GM19397 (cell line): ENCODE measurements around the gene CHST11.

Experiments used
- ATAC-seq: cut with Tn5 transposase; IDR thresholded peaks from one replicate; pipeline ENCODE4 v1.9.1; 2021; ENCODE audit warnings: mild to moderate bottlenecking, moderate library complexity; ENCODE audit not compliant: unreplicated experiment

The CHST11 gene

DNA sequence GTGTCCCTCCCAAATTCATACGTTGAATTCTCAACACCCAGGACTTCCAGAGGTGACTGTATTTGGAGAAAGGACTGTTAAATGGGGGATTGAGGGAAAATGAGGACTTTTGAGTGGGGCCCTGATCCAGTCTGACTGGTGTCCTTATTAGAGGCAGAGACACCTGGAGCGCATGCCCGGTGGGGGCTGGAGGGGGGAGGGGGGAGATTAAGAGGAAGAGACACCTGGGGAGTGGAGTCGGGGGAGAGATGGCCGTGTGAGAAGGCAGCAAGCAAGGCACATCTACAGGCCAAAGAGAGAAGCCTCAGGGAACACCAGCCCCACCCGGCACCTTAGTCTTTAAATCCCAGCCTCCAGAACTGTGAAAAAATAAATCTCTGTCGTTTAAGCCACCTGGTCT is 291.6 kb downstream of the CHST11 start:
- no peak for ATAC-seq

DNA sequence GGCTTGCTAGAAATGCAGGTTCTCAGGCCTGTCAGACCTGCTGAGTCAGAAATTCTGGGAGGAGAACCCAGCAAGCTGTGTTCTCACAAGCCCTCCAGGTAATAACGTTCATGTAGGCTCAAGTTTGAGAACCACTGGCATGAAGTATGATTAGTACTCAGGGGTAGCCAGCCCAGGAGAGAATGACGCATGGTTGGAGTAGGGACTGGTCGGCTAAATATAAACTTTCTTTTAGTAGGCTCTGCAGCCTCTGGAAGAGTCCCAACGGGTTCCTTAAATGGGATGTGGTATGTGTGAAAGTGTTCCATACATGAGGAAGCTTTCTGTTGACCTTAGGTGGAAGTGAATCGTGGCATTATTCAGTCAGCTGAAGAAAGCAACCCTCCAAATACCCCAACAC is 292.0 kb downstream of the CHST11 start:
- no peak for ATAC-seq

DNA sequence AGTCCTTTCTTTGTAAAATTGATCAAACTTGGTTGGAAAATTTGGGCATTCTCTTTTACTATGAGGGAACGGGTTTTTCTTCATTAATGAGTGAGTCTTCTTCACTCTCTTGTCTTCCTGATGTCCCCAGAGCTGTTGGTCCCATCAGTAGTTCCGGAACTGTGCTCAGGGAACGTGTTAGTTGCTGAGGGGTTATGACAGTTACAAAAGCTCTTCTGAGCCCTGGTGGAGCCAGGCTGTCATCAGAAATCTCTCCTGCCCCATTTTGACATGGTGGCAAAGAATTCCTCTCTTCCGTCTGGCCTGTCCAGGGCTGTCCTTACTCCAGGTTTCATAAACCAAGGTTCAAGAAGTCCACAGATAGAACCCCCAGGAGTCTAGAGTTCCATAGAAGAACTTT is 292.8 kb downstream of the CHST11 start:
- no peak for ATAC-seq

DNA sequence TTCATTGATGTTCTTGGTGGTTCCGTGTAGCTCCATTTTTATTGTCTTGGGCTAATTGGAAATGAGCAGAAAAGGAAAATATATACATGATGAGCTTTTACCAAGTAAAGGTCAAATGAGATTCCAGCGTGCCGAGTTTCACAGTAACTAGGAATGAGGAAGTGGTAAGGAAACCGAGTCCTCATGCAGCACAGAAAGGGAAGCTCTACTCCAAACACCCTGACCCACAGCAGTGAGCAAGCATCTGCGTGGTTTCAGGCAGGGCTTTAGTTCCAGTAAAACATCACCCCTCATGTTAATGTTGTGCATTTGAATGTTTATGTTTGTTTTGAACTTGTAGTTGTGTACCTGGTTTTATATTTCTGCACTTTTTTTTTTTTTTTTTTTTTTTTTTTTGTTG is 293.3 kb downstream of the CHST11 start:
- no peak for ATAC-seq

DNA sequence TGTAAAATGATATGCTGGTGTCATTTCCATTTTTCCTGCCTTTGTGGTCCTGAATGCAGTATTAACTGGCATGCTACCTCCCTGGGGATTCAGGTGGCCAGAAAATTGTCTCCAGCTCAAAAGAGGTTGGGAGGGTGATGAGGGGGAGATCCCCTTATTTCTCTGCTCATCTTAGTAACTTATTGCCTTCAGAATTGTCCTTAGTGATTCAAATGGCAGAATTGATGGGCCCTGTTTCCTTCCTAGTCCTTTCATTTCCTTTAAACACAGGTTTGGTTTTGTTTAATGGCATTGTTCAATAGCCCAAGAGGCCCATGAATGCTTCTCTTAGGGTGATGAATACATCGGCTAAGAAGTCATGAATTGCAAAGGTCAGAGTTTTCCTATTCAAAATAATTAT is 294.4 kb downstream of the CHST11 start:
- ATAC-seq = peak; percentile 28

DNA sequence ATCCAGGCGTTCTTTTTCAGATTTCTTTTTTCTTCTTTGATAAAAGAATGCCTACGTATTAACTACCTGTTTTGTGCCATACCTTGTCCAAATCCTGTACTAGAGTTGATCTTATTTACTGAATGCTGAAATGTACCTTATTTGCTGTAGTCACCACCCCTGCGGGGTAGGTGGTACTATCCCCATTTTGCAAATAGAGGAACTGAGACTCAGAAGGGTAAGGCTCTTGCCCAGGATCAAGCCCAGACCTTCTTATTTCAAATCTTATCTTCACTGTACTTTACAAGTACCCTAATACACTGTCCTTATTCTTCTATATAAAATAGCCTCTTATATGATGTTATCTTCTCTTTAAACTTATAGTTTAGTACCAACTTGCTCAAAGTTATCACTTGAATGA is 294.8 kb downstream of the CHST11 start:
- peak; percentile 67 for ATAC-seq

DNA sequence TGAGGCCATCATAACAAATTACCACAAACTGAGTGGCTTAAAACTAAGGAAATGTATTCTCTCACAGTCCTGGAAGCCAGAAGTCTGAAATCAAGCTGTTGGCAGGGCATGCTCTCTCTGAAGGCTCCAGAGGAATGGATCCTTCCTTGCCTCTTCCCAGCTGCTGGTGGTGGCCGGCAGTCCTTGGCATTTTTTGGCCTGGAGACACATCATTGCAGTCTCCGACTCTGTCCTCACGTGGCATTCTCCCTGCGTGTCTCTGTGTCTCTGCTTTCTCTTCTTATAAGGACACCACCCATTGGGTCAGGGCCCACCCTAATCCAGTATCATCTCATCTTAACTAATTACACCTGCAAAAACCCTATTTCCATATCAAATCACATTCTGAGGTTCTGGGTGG is 295.3 kb downstream of the CHST11 start:
- ATAC-seq = no peak

DNA sequence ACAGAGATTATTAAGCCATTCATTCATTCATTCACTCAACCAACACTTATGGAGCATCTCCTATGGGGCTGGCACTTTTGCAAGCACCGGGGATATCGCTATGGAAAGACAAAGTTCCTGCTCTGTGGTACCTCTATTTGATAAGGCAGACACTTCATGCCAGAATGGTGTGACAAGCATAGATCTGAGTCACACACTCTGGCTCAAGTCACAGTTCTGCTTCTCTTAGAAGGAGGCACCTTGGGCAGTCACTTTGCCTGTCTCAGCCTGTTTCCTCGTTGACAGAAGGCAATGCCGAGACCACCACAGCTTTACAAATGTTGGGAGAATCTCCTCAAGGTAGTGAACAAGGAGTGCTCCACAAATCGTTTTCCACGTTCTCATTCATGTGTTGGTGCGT is 296.1 kb downstream of the CHST11 start:
- ATAC-seq = no peak

DNA sequence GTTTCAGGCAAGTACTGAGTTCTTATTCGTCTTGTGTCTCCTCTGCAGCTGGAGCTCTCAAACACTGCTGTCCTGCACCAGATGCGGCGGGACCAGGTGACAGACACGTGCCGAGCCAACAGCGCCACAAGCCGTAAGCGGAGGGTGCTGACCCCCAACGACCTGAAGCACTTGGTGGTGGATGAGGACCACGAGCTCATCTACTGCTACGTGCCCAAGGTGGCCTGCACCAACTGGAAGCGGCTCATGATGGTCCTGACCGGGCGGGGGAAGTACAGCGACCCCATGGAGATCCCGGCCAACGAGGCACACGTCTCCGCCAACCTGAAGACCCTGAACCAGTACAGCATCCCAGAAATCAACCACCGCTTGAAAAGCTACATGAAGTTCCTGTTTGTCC is 300.2 kb downstream of the CHST11 start:
- no peak for ATAC-seq

DNA sequence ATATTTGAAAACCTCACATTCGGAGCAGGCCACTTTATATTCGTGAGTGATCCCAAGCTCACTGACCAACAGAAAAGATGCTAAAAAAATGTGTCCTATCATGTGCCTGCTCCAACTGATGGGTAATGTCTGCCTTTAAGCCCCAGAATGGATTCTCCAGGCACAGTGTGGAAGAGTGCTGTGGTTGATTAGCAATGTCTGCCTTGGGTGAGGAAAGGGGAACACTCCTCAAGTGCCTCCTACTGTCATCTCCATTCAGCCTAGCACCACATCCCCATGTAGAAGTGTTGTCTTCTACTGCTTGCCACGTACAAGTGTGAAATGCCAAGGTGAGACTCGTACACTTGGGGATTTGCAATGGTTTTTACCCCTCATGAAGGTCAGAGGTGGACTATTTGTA is 302.0 kb downstream of the CHST11 start:
- no peak for ATAC-seq

DNA sequence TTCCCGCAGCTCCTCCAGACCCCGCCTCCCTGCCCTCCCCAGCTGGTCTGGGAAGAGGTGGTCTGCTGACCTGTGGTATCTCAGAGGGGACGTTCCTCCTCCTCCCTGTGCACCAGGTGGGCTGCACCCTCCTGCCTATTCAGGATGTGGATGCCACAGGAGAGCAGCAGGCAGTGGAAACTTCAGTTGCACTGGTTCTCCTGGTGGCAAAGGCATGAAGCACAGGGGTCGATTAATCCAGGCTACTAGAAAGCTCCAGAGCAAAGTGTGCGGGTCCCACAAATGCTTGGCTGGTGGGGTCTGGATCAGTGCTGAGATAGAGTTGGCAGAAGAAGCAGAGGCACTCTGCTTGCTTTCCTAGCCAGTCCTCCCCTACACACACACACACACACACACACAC is 304.3 kb downstream of the CHST11 start:
- no peak for ATAC-seq

DNA sequence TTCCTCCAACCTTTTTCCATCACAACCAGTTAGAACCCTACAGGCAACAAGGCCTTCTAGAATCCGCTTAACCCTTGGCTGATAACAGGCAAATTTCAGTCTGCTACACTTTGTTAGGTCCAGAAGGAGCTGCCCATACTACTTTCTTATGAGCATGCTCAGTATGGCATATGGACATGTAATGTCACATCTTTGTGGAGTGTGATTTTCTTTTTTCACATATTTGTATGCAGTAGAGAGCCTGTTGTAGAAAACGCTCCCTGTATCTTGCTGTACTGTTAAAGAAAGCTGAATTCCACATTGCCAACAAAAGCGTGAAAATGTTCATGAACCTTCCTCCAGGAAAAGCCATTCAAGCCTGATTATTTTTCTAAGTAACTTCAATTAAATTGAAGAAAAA is 304.9 kb downstream of the CHST11 start:
- ATAC-seq = no peak

DNA sequence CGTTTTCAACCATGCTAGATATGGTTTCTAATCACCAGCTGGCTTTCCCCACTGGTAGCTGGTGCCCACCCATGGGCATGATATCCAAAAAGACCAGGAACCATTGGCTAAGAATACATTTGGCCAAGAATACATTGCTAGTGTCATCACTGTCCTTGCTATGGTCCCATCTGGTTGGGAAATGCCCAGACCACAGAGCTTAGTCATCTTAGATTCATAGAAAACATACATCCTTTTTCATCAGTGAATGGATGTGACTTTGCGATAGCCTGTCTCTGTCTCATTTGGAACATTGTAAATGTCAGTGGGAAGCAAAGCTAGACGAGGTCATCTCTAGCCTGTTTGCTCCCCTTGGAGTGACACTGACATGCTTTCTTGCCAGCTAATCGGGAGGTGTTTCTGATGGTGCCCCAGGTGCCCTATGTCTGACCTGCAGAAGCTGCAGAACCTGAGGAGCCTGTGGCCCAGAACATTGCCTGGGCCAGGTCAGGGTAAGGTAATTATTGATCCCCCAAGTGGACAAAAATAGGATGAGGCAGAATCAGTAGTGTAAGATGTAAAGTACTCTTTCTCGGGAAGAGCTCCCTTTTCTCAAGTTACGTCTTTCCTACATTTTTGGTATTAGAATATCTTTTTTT is 306.5 kb downstream of the CHST11 start:
- ATAC-seq = no peak

DNA sequence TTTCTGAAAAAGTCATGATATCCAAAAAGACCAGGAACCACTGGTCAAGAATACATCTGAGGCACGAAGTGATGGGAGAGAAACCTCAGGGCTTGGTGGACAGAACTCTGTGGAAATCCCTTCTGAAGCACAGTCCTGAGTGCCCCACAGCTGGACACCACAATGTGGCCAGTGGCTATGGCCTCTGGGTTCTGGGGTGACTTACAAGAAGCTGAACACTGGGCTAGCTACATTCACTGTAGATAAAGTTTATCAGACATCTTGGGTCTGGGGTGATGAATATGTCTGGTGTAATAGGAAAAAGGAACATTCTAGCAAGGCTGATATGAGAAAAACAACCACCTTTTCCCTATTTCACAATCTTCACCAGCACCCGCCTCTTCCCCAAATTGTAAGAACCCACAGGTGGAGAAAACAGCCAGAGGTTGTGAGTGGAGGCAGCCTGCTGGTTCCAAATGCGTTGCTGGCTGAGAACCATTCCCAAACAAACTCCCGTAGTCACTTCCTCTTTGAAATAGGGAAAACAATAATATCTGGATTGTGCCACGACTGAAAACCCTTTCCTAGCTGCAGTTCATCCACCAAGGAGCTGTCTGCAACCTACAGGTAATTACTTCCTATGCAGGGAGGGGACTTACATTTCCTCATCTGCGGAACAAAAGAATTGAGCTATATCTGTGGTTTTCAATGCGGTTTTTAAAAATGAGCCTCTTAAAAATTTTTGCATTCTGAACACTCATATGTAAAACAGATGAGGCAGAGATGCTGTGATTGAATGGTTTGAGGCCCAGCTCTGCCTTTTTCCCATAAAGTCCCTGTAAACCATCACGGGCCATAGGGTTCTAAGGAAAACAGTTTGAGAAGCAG is 307.7 kb downstream of the CHST11 start:
- ATAC-seq = no peak

DNA sequence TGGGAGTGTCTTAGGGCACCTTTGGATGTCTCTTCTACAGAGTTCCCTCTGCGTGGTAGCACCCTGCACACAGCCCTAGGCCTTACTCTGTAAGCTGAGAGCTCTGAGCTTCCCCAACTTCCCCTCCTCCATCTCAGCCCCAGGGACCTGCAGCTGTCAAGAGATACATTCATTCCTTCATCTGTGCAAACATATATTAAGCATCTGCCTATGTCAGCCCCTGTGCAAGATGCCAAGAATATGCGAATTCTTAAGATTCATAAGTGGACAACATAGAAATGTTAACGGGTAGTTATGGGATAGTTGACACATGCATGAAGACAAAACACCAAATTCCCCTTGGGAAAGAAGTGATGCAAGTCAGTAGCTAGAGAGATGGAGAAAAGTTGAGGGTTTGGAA is 310.5 kb downstream of the CHST11 start:
- ATAC-seq = no peak

DNA sequence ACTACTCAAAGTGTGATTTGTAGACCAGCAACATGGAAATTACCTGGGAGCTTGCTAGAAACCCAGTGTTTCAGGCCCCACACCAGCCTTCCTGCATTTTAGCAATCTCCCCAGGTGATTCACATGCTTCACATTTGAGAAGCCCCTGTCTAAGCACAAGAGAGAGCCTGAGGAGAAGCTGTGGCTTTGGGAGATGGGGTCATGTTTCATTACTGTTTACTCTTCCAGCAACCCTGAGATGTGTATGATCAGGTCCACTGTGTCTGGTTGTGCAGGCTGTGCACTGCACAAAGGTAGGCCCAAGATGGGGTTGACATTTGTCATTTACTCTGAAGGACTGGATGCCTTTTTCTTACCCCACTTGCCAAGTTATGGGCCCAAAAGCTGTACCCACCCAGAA is 311.3 kb downstream of the CHST11 start:
- no peak for ATAC-seq

DNA sequence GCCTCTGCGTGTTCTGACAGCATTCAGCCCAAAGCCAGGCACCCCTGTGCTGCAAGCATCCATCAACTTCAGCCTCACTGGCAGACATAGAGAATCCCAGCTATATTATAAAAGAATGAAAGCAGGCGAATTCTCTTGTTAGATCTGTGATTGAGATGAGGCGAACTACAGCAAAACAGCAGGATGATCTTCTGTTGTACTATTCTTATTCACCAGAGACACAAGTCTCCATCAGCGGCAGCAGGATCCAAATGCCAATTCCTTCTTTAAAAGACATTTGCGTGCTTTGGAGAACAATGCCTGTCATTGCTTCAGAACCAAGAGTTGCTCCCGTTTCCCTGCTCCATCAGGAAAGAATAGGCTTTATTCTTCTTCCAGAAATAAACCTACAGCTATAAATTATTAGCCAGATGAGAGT is 312.4 kb downstream of the CHST11 start:
- ATAC-seq = no peak

DNA sequence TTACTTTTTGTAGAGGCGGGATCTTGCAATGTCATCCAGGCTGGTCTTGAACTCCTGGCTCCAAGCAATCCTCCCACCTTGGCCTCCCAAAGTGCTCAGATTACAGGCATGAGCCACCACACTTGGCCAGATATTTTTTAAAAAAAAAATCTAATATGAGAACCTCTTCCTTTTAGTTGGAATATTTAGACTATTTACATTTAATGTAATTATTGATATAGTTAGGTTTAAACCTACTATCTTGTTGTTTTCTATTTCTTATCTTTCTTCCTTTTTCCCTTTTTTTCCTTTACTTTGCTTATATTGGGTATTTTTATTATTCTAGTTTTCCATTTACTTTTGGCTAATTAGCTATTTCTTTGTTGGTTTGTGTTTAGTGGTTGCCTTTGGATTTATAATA is 315.6 kb downstream of the CHST11 start:
- no peak for ATAC-seq

DNA sequence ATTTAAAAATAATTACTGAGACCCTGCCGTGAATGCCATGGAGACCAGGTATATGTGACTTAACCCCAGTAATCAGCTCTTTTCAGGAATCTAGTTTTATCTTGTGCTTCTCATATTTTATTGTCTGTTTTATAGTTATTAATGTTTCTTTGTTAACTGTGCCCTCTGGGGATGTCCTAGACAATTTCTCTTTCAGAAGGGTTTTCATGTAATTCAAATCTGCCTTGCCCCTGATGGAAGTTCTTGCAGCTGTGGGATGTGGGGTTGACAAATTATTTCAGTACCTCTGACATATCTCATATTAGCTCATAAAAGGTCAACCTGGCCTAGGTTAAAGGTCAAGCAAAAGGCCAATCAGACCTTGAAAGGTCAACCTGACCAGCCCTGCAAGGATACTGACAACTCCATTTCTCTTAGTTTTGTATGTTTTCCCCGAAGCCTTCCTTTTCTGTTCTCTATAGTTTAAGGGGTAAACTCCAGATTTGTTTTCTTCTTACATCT is 319.0 kb downstream of the CHST11 start:
- no peak for ATAC-seq

DNA sequence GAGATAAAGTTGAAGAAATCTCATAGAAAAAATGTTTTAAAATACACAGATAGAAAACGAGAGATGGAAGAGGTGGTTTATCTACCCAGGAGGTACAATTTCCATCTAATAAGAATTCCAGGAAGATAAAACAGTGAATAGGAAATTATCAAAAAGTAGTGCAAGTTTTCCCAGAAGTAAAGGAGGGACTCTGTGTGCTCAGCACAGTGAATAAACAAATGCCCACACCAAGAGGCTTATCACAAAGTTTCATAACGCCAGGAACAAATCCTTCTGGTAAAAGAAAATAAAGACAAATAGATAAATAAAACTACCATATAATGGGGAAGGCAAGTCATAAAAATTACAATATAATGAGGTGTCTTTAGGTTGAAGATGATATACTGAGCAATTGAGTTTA is 322.4 kb downstream of the CHST11 start:
- ATAC-seq = no peak

DNA sequence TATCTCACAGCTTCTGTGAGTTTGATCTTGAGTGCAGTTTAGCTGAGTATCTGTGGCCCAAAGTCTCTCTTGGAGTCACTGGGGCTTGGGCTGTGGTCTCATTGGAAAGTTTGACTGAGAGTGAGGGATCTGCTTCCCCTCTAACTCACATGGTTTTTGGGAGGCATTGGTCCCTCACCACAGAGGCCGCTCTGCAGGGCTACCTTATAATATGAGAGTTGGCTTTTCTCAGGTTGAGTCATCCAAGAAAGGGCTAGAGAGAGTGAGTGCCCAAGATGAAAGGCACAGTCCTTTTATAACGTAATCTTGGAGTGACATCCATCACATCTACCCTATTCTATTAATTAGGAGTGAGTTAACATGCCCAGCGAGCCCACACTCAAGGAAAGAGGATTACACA is 325.5 kb downstream of the CHST11 start:
- no peak for ATAC-seq

DNA sequence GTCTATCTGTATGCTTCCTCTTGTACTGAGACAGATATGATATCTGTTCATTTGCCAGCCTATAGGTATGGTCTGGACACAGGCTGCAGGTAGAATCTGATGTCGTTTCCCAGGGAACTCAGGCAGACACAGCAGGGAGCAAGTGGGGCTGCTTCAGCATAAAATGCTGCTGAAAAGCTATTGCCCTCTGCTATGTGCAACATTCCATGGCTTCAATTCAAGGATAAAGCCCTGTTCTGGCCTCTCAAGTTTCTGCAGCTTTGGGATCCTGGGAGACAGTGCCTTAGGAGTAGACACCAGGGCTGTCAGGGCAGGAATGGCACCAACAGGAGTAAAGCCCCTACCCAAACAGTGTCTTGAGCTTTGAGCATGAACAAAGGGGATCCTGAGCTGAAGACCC is 327.8 kb downstream of the CHST11 start:
- ATAC-seq = no peak
